ENCODE data around the gene TOM1L2.

The TOM1L2 gene

GRCh38 chr17:17904166-17905035 is 67.8 kb downstream of the TOM1L2 start:
- no peak for TF ChIP-seq CTCF (IDR thresholded peaks at IDR 0.05; ENCODE audit: control insufficient read depth, extremely low read depth, insufficient read depth)
- no peak overlapping the region for H3K4me3 ChIP-seq (ENCODE audit: low read depth, low read length)
- DNase-seq (ENCODE audit: low read depth) = no peak

DNA sequence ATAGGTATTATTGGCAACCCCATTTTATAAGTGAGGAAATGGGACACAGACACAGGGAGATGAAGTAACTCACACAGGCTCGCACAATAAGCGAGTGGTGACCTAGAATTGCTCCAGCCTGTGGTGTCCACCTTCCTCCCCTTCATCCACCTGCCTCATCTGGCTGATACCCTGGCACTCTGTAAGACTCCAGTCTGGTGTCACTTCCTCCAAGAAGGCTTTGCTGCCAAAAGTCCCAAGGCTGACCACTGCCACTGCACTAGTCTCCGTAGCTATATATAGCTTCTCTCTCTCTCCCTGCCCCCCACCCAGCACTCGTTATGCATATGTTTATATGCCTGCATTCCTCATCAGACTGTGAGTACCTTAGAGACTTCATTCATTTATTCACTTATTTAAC is 69.3 kb downstream of the TOM1L2 start:
- no peak for TF ChIP-seq CTCF (IDR thresholded peaks at IDR 0.05; ENCODE audit: control insufficient read depth, extremely low read depth, insufficient read depth)
- no peak overlapping the region for H3K4me3 ChIP-seq (ENCODE audit: low read depth, low read length)
- no peak for DNase-seq (ENCODE audit: low read depth)

- DNase-seq (ENCODE audit: low read depth) = no peak
- no peak overlapping the region for H3K4me3 ChIP-seq (ENCODE audit: low read depth, low read length)
- no peak for TF ChIP-seq CTCF (IDR thresholded peaks at IDR 0.05; ENCODE audit: control insufficient read depth, extremely low read depth, insufficient read depth)
Measured at GRCh38 chr17:17902376-17902775, 69.8 kb downstream of the TOM1L2 start.

DNA sequence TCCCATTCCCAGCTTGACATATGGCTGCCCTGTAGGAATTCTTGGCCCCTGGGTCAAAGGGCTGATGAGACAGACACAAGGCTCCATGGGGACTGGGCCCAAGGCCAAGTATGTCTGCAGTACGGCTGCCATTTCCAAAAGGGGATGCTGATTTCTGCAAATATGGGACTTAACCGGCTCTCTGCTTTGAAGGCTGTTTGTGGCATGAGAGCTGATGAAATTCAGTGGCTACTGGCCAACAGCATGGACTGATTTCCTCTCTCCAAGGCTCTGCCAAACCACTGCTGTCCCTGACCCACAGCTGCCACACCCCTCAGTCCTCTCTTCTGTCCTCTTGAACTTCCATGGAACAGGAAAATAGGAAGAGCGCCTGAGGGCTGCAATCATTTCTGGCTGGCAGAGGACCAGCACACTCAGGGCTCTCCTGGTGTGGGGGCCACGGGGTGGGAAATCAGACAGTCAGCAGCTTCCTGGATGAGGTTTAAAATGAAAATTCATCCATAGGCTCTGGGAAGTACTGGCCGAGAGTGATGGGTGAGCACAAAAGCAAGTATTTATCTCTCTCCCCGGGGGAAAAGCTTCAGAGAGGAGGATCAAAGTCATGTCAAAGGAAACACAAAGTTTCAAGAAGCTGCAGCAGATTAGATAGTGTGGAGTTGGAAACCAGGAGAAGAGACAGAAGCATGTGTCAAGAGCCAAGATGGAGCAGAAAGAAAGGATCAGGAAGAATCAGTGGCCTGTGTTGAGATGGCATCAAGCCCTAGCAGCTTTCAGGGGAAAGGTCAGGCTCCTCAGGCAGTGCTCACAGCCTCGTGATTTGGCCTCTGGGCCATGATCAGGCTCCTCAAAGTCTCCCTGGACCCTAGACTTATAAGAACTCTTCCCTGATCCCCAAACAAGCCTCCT is 71.3 kb downstream of the TOM1L2 start:
- TF ChIP-seq CTCF (IDR thresholded peaks at IDR 0.05; ENCODE audit: control insufficient read depth, extremely low read depth, insufficient read depth) = no peak
- peak; percentile 65 for DNase-seq (ENCODE audit: low read depth)
- H3K4me3 ChIP-seq (ENCODE audit: low read depth, low read length) = no peak overlapping the region

DNA sequence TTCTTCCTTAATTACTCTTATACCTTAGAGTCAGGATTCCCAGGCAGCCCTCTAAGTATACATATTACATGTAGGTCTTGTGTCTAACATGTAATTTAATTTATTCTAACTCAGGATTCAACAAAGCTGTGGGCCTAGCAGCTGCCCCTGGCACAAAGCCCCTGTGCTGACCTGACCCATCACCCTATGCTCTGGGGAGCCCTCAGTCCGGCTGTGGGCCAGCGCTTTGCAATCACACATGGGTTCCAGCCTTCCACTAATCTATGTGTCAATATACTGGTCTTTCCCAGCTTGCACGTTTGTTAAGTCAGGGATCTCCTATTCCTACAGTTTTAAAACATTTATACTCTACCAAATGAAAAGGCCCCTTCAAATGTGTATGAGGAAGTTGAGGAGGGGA is 72.7 kb downstream of the TOM1L2 start:
- H3K4me3 ChIP-seq (ENCODE audit: low read depth, low read length) = no peak overlapping the region
- no peak for TF ChIP-seq CTCF (IDR thresholded peaks at IDR 0.05; ENCODE audit: control insufficient read depth, extremely low read depth, insufficient read depth)
- DNase-seq (ENCODE audit: low read depth) = no peak

DNA sequence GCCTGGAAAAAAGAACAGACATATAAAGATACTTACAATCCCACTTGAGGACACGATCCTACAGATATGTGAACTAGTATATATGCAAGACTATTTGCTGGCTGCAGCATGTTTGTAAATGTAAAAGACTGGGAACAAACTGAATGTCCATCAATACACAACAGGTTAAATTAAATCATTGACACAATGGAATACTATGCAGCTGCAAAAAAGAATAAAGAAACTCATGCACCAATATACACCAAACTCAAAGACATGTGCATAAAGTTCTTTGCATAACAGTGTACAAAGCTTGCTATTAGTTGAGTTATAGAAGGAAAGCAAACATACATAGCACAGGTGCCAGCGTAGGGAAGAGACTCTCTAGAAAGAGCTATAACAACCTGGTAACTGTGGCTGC is 73.5 kb downstream of the TOM1L2 start:
- no peak for DNase-seq (ENCODE audit: low read depth)
- TF ChIP-seq CTCF (IDR thresholded peaks at IDR 0.05; ENCODE audit: control insufficient read depth, extremely low read depth, insufficient read depth) = no peak
- no peak overlapping the region for H3K4me3 ChIP-seq (ENCODE audit: low read depth, low read length)

Data from LNCaP clone FGC (cell line).